NCI-H748 (cell line): ENCODE measurements around the gene DGCR2.
A peak's percentile ranks its signal among the peaks of the same experiment; 100 is the strongest.
"Not testable (repeated sequence)": the region's sequence is repeated elsewhere in the genome, so short reads cannot be mapped to it uniquely, and the experiment has no call there.

ENCODE experiments used
- DNase-seq: peaks from one replicate; lab custom pipeline; 2025; ENCODE audit not compliant: unreplicated experiment; lab: John Stamatoyannopoulos, UW

Gene DGCR2

GRCh38 chr22:19032898-19033567, 89.2 kb downstream of the DGCR2 start:
- DNase-seq = not testable (repeated sequence)

- not testable (repeated sequence) for DNase-seq
Observed at GRCh38 chr22:19032156-19032785, 89.9 kb downstream of the DGCR2 start.

- DNase-seq = not testable (repeated sequence)
Observed at GRCh38 chr22:19030889-19031252, 91.3 kb downstream of the DGCR2 start.

- not testable (repeated sequence) for DNase-seq
Observed at GRCh38 chr22:19030226-19030888, 91.9 kb downstream of the DGCR2 start.

DNA sequence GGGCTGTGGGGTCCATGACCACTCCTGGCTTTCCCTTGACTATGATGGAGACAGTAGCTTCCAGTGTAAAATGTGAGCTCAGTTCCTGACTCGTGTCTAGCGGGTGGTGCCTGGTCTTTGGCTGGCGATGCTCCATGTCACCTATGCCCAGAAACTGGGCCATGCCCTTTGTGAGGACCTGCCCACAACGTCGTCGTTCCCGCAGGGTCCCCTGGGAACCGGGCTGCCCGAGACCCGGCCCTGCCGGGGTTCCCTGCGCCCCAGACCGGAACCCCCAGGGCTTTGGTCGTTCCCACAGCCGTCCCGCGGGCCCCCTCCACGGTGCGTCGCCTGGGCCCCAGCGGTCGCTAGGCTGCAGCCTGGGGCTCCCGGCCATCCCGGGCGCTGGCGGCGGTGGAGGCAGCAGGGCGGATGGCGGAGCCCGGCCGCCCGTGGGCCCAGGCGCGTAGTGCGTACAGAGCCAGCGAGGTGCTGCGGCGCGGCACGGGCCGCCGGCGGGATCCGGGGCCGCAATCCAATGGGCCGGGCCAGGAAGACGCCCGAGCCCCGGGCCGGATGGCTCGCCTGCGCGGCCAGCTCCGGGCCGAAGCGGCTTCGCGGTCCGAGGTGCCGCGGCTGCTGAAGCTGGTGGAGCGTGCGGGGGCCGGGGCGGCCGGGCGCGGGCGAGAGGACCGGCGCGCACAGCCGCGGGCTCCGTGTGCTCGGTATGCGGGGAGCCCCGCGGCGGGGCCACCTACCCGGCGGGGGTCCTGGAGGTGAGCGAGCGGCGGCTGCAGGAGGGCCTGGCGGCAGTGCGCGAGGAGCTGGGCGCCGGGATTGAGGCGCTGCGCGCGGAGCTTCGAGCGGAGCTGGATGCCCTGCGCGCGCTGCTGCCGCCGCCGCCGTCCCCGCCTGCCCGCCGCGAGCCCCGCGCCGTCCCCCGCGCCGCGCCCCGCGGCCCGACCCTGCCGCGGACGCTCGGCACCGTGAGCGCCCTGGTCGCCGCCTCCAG, 92.8 kb downstream of the DGCR2 start:
- DNase-seq = peak; percentile 10

DNA sequence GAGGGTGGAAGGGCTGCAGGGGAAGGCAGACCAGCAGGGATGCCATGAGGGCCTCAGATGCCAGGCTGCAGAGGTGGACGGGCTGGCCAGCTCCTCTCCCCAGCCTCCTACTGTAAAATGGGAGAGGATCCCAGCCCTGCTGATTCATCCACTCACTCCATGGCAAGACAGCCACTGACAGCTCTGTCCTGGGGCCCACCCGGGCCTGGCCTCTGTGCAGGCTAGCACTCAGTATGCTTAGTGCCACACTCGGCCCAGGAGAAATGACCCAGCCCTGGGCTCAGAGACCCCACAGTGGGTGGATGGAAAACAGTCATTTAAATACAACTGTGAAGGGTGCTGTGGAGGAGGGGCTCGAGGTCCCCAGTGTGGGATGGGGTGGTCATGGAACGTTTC, 94.2 kb downstream of the DGCR2 start:
- not testable (repeated sequence) for DNase-seq

DNA sequence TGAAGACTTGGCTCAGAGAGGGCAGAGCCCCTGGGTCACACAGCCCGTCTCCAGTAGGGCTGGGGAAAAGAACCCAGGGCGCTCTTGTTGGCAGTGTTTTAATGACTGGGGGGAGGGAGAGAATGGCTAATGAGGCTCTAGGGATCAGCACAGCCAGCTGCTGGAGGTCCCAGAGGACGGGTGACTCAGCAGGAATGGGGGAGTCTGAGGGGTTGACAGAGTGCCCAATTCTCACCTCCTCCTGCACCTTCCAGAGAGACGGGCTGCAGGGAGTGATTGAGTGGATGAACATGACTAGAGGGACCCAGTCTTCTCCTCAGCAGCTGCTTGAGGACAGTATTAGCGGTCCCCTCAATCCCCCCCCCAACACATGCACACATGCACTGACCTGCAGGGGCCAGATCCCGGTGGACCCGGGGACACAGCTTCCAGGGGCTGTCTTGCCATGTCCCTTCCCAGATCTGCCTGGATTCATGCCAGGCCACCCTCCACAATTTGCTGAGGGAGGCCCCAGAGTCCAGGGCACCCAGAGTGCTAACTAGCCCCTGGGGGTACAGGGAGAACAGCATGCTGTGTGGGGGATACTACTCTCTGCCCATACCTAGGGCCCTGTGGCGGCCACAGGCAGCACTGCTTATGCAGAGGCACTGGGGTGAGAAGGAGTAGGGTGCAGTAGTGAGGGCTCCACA, 94.7 kb downstream of the DGCR2 start:
- not testable (repeated sequence) for DNase-seq

GRCh38 chr22:19026080-19026479, 96.1 kb downstream of the DGCR2 start:
- not testable (repeated sequence) for DNase-seq

DNA sequence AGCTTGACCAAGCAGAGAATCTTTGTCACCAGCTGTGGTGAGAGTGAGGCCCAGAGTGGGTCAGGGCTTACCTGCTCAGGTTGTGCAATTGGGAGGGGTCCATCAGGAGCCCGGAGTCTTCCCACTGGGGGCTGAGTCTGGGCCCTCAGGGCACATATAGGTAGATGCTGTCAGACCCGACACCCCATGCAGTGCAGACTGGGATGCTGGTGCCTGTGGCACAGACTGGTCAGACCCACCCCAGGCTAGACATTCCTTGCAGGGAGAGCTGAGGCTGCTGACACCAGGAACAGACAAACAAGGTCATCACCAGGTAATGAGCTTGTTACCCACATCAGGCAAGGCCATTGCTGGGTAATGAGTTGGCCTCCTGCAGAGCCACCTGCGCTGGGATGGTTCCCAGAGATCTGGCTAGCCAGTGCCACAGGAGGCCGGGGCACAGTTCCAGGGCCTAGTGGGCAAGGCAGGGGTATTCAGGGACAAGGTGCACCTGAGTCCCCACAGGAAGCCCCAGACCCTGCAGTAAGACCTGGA, 97.2 kb downstream of the DGCR2 start:
- not testable (repeated sequence) for DNase-seq

- not testable (repeated sequence) for DNase-seq
Observed at GRCh38 chr22:19023931-19024330, 98.3 kb downstream of the DGCR2 start.

DNA sequence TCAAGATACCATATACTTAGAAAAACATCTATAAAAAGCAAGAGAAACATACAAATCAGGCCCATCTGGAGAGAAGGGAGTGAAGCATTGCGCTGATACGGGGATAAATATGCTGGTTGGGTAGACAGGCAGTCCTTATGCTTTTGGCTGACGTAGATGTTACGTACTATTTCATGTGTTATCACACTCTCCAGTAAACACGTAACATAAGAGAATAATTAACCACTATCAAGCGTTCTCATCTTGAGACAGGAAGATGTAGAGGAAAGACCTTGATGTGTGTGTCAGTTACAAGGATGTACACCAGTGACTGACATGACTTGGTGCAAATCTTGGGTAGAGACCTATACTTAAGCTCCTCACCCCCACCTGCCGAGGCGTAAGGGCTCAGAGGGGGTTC, 99.5 kb downstream of the DGCR2 start:
- no peak for DNase-seq

GRCh38 chr22:19019679-19020032, 102.6 kb downstream of the DGCR2 start:
- no peak for DNase-seq

DNA sequence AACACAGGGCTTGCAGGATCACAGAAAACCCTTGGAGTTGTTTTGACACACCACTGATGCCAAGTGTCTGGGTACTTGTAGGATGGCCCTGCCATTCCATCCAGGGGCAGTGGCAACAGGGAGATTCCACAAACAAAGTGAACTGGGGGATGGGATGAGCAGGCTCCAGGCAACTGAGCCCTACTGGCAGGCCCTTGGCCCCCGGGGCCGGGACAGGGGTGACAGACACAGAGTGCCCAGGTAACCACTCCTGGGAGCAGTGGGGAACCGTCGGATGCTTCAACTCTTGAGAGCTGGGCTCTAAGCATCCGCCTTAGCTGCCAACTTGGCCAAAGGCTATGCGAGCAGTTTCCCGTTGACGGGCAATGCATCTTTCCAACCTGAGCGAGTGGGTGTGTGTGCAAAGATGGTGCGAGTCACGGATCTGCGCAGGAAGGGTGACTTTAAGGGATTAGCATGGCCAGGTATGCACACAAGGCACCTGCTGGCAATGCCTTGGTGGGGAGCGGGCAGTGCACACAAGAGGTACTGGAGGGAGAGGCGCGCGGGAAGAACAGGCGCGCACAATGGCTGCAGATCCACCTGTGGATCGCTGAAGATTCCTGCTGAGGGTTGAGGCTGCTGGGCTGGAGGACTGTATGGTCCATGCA, 103.1 kb downstream of the DGCR2 start:
- no peak for DNase-seq

- no peak for DNase-seq
Observed at GRCh38 chr22:19018256-19018655, 104.0 kb downstream of the DGCR2 start.

GRCh38 chr22:19016081-19016766, 106.0 kb downstream of the DGCR2 start:
- DNase-seq = no peak

- no peak for DNase-seq
Observed at GRCh38 chr22:19014886-19015285, 107.3 kb downstream of the DGCR2 start.

DNA sequence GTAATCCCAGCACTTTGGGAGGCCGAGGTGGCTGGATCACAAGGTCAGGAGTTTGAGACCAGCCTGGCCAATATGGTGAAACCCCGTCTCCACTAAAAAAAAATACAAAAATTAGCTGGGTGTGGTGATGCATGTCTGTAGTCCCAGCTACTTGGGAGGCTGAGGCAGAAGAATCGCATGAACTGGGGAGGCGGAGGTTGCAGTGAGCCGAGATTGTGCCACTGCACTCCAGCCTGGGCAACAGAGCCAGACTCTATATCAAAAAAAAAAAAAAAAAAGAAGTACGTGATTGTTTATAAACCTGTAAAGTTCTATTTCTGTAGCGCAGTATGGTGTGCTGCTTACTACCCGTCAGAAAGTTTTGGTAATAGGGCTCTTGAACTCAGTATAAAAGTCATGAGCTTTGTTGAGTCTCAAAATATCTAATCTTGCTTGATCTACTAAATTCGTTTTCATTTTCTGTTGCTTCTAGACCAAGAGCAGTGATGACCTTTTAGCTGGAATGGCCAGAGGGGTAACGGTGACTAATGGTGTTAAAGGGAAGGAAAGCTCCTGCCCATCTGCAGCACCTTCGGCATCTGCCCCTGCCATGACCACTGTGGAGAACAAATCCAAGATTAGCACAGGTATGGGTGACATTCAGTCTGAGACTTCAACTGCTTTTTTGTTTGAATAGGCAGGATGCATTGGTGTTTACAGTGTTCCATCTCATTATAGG, 108.2 kb downstream of the DGCR2 start:
- DNase-seq = peak; percentile 45

- DNase-seq = not testable (repeated sequence)
Observed at GRCh38 chr22:19013411-19013810, 108.8 kb downstream of the DGCR2 start.
